ENCODE results near the gene SPANXN3.

GRCh38 chrX:143500751-143501150, 16.5 kb downstream of the SPANXN3 start:
- TF ChIP-seq ESRRG (CRISPR knock-in tag; IDR thresholded peaks at IDR 0.05) (no peak), ZFP30 (CRISPR knock-in tag; IDR thresholded peaks at IDR 0.05) (no peak), ZFP3 (CRISPR knock-in tag; IDR thresholded peaks at IDR 0.05) (no peak)

Measured in SK-N-SH treated with all-trans-retinoic acid at 6 μM for 48 hours (cell line).